ENCODE measurements around the gene SPATA1. TPM values are rescaled to one million over a fixed set of nuclear protein-coding genes. Genes with fewer than 3 reads are reported as not detected.

The SPATA1 gene
- total RNA-seq, 1 donor from 2014 or later: 1.3 TPM

GRCh38 chr1:84613026-84613425 lies 106.8 kb downstream of the SPATA1 start:
- TF ChIP-seq, protein P1, sequence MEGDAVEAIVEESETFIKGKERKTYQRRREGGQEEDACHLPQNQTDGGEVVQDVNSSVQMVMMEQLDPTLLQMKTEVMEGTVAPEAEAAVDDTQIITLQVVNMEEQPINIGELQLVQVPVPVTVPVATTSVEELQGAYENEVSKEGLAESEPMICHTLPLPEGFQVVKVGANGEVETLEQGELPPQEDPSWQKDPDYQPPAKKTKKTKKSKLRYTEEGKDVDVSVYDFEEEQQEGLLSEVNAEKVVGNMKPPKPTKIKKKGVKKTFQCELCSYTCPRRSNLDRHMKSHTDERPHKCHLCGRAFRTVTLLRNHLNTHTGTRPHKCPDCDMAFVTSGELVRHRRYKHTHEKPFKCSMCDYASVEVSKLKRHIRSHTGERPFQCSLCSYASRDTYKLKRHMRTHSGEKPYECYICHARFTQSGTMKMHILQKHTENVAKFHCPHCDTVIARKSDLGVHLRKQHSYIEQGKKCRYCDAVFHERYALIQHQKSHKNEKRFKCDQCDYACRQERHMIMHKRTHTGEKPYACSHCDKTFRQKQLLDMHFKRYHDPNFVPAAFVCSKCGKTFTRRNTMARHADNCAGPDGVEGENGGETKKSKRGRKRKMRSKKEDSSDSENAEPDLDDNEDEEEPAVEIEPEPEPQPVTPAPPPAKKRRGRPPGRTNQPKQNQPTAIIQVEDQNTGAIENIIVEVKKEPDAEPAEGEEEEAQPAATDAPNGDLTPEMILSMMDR (IDR thresholded peaks at IDR 0.05; ENCODE audit: partially characterized antibody, unreplicated experiment): no peak
- Mint-ChIP-seq H3K9me3 (ENCODE audit: unreplicated experiment) (peaks cover 2% of the 10 kb centered on the region), H3K27me3 (ENCODE audit: unreplicated experiment) (peaks cover 2% of the 10 kb centered on the region), H3K36me3 (ENCODE audit: unreplicated experiment) (peaks cover 14% of the 10 kb centered on the region), H3K4me3 (ENCODE audit: unreplicated experiment) (no peak overlapping the region), H3K4me1 (ENCODE audit: low read depth, unreplicated experiment) (peaks cover 7% of the 10 kb centered on the region), H3K27ac (ENCODE audit: unreplicated experiment) (no peak overlapping the region)
- no peak for DNase-seq

DNA sequence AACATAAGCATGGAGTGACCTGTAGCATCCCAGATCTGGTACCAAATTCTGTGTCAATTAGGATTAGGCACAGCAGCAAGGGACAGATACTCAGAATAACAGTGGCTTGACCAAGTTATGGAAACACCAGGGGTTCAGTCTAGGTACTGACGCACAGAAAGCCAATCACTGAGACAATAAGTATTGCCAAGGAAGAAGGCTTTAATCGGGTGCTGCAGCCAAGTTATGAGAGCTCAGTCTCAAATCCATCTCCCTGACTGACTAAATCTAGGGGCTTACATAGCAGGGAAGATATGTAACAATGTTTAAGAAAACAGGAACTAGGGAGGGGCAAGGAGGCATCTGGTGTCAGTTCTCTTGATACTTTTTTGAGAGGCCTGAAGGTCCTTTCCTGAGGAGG lies 107.7 kb downstream of the SPATA1 start:
- H3K4me3 Mint-ChIP-seq (ENCODE audit: unreplicated experiment): no peak overlapping the region
- H3K27ac Mint-ChIP-seq (ENCODE audit: unreplicated experiment): no peak overlapping the region
- H3K9me3 Mint-ChIP-seq (ENCODE audit: unreplicated experiment): peaks cover 2% of the 10 kb centered on the region
- H3K36me3 Mint-ChIP-seq (ENCODE audit: unreplicated experiment): peaks cover 14% of the 10 kb centered on the region
- peaks cover 2% of the 10 kb centered on the region for H3K27me3 Mint-ChIP-seq (ENCODE audit: unreplicated experiment)
- TF ChIP-seq, protein P1 (IDR thresholded peaks at IDR 0.05; ENCODE audit: partially characterized antibody, unreplicated experiment): no peak
- H3K4me1 Mint-ChIP-seq (ENCODE audit: low read depth, unreplicated experiment): peaks cover 7% of the 10 kb centered on the region
- DNase-seq: no peak

DNA sequence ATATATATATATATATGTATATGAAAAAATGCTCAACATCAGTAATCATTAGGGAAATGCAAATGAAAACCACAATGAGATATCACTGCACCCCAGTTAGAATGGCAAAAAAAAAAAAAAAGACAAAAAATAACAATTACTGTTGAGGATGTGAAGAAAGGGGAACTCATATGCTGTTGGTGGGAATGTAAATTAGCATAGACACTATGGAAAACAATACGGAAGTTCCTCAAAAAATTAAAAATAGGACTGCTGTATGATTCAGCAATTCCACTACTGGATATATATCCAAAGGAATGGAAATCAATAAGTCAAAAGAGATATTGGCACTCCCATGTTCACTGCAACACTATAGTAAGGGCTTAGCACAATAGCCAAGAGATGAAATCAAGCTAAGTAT lies 109.6 kb downstream of the SPATA1 start:
- Mint-ChIP-seq H3K36me3 (ENCODE audit: unreplicated experiment) (peaks cover 14% of the 10 kb centered on the region), H3K4me1 (ENCODE audit: low read depth, unreplicated experiment) (peaks cover 14% of the 10 kb centered on the region), H3K9me3 (ENCODE audit: unreplicated experiment) (peaks cover 4% of the 10 kb centered on the region), H3K27ac (ENCODE audit: unreplicated experiment) (no peak overlapping the region), H3K4me3 (ENCODE audit: unreplicated experiment) (no peak overlapping the region), H3K27me3 (ENCODE audit: unreplicated experiment) (peaks cover 2% of the 10 kb centered on the region)
- TF ChIP-seq, protein P1 (IDR thresholded peaks at IDR 0.05; ENCODE audit: partially characterized antibody, unreplicated experiment): no peak
- no peak for DNase-seq

Other genes starting within 250 kb of the SPATA1 start
- not detected for gene SAMD13, start 204.7 kb upstream of the SPATA1 start, total RNA-seq (ENCODE audit: unreplicated experiment)
- not detected for gene DNASE2B, start 107.9 kb upstream of the SPATA1 start, total RNA-seq (ENCODE audit: unreplicated experiment)
- 27.6 TPM for gene RPF1, start 27.1 kb upstream of the SPATA1 start, total RNA-seq (ENCODE audit: unreplicated experiment)
- 101 TPM for gene GNG5, start 195 bp downstream of the SPATA1 start, total RNA-seq (ENCODE audit: unreplicated experiment)
- gene CTBS, start 68.1 kb downstream of the SPATA1 start, total RNA-seq (ENCODE audit: unreplicated experiment): 2.0 TPM
- gene SSX2IP, start 184.1 kb downstream of the SPATA1 start, total RNA-seq (ENCODE audit: unreplicated experiment): 16.0 TPM

Data from glutamatergic neuron (in vitro differentiated cells).